NCI-H345 treated with DMSO at 0.1 percent for 48 hours (cell line): Measurements from ENCODE around the gene TEK.

Experiments used
- DNase-seq: peaks from one replicate; lab custom pipeline; 2025; ENCODE audit not compliant: unreplicated experiment; lab: John Stamatoyannopoulos, UW

The TEK gene

DNA sequence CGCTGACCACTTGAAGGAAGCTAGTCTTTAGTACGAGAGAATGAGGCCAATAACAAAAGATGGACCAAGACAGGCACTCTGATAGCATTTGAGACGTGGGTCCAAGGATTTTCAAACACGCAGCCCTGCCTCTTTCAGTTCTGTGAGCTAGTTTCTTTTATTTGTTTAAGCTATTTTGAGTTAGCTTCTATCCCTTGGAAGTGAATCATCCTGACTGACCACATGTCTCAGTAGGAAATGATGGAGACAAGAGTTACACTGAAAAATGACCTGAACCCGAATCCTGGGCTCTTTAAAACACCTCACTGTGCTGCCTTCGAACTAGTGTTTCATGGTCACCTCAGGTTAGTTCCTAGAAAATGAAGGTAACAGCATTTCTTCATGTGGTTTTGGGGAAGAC, 9.9 kb downstream of the TEK start:
- no peak for DNase-seq

GRCh38 chr9:27124151-27124550, 15.1 kb downstream of the TEK start:
- no peak for DNase-seq

DNA sequence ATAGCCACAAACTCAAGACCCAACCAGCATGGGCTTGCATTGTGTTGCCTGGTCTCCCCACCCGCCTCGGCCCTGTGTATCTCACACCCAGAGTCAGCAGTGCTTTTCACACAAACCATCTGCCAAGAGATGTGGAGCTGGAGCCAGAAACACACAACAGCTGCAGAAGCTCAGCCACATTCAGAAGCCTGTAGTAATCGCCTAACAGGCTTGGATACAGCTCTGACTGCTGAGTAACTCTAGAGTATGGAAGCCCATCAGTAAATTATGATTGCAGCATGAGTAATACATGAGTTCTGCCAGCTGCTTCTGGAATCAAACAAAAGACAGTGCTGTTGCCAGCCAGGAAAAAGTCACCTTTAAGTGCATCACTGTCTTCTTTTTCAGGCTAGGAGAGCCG, 16.0 kb downstream of the TEK start:
- no peak for DNase-seq

- DNase-seq: no peak
Observed at GRCh38 chr9:27125936-27126335, 16.9 kb downstream of the TEK start.

- DNase-seq: no peak
Observed at GRCh38 chr9:27126670-27127069, 17.6 kb downstream of the TEK start.

GRCh38 chr9:27129221-27129620, 20.2 kb downstream of the TEK start:
- DNase-seq: no peak

GRCh38 chr9:27131731-27132130, 22.7 kb downstream of the TEK start:
- DNase-seq: no peak

- no peak for DNase-seq
Observed at GRCh38 chr9:27133817-27134216, 24.8 kb downstream of the TEK start.

- no peak for DNase-seq
Observed at GRCh38 chr9:27142299-27142930, 33.4 kb downstream of the TEK start.

DNA sequence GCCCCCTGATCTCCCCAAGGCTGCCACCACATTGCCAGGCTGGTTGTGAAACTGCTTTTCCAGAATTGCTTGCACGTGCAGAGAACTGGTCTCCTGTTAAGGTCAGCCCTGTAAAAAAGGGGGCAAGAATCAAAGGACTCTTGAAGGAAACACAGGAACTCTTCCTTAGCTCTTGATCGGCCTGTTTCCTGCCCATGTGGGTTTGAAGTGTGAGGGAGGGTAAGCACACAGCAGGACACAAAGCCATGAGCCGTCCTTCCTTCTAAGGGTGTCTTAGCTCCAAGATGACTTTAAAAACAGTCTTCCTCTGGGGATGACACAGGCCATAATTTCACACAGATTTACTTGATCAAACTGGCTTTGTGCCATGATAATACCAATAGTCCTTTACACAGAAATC, 36.1 kb downstream of the TEK start:
- no peak for DNase-seq

DNA sequence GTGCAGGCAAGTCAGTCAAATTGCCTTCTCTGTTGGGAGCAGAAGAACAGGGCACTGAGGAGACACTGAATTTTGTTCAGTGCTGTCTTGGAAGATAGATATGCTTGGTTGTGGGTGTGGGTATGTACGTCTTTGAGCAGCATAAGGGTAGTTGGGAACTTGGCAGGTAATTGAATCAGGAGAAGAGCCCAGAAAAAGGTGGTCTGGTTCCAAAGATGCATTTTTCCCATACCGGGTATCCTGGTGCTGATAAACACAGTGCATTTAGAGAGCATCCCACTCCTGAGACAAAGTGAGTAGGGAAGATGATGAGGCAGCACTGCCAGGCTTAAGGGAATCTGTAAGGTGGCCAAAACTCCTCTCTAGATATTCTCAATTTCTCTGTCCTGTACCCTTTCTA, 40.6 kb downstream of the TEK start:
- DNase-seq: no peak

GRCh38 chr9:27150746-27151406, 41.9 kb downstream of the TEK start:
- no peak for DNase-seq

DNA sequence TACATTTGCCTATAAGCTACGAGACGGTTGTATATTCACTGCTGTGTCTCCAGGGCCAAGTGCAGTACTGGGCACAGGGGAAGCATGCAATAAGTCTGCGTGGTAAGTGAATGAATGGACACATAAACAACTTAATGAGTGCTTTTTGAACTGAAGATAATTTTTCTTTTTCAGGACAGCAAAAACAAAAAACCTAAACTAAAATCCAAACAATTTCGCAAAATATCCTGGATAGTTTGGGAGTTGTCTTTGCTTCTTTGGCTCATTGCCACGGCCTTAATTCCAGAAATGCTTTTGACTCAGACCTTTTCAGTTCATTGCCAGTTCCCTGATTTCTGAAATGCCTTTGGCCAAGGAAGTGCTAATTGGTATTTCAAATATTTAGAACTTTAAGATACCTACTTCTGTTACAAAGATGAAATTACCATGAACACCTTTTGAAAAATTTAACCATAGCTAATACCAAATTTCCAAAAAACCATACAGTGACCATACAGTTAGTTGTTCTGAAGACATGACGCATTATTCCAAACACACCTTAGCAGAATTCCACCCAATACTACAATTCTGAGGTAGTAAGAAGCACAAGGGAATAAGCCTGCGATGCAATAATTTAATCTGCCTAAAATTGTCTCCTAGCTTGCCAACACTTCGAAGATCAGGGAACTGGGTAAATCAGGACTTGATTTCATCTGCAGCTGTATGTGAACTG, 42.8 kb downstream of the TEK start:
- DNase-seq: no peak

DNA sequence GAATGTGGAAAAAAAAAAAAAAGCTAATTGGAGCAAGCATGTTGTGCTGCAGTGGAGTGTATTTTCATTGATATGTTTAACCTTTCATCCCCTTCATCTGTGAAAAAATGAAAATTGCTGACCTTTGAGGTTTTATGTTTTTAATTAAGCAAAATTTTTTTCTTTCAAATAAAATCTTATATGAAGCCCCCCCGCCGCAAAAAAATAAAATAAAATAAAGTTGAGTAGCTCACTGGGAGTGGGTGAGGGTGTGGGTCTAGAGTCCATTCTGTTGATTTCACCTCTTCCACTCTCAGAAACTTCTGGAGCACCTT, 43.3 kb downstream of the TEK start:
- DNase-seq: no peak

DNA sequence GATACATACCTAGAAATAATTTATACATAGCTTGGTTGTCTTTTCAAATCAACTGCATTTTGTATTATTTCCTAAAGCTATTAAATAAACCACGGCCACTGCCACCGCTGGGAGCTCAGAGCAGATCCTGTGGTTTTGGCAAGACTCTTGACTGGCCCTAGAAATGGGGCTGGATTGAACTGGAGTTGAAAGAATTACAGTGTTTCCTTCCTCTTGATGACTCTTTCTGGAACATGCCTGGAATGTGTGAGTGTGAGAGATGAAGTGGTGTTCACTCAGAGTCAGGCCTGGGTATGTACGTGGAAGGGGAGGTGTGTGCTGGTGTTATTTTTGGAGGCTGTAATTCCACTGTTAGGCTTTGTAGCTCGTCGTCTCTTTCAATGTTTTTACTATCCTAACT, 45.9 kb downstream of the TEK start:
- DNase-seq: no peak

GRCh38 chr9:27157097-27157496, 48.1 kb downstream of the TEK start:
- no peak for DNase-seq

DNA sequence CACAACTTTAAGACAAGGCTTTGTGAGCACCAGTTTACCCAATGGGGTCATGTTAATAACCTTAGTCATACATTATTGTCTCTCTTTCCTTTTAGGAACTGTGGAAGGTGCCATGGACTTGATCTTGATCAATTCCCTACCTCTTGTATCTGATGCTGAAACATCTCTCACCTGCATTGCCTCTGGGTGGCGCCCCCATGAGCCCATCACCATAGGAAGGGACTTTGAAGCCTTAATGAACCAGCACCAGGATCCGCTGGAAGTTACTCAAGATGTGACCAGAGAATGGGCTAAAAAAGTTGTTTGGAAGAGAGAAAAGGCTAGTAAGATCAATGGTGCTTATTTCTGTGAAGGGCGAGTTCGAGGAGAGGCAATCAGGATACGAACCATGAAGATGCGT, 48.7 kb downstream of the TEK start:
- DNase-seq: no peak

GRCh38 chr9:27160636-27161035, 51.6 kb downstream of the TEK start:
- DNase-seq: no peak

DNA sequence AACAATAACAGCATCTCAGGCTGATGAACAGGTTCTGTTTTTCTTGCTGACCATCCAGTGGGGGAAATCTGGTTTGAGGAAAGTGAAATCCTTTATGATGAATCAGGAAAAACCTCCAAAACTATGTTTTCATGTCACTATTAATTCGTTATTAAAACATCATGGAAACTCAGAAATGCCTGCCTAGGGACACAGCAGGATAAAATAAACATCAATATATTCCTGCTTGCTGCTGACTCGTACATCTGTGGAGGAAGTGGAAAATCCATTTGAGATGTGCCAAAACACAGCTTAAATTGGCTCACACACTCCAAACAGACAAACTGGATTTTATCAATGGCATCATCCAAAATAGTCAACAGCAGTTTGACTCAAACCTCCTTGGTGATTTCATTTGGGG, 53.0 kb downstream of the TEK start:
- DNase-seq: no peak

DNA sequence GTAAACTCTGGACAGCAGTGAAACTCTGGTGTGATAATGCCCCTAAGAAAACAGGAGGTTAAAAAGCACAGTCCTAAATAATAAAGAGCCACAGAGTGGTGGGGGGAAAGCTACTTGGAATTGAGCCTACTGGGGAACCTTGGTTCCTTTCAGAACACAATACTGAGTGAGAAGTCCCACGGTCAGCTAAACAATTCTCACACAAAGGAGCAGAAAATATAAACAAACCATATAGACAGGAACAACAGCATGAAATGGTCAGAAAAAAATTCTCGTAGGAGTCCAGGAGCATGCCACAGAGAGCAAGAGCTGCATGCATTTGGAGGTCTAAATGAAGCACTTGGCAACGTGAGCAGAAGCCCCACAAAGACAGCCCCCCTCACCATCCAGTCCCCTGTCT, 56.0 kb downstream of the TEK start:
- no peak for DNase-seq

DNA sequence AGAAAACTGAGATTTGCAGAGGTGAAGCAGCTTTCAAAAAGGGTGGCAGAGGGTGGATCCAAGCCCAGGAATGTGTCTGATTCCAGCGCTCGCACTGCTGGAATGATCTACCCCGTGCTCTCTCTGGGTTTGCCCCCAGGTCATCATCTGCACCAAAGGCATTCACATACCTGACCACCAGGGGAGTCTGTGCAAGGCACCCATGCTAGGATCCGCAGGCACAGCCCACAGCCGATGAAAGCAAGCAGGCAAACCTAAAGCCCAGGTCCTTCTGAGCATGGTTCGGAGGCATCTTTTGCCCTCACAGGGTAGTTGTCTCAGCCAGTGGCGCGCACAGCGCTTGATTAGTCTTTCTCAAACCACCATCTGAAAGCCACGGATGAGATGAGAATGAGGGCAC, 56.6 kb downstream of the TEK start:
- no peak for DNase-seq

- DNase-seq: no peak
Observed at GRCh38 chr9:27168496-27168895, 59.5 kb downstream of the TEK start.

GRCh38 chr9:27168951-27169350, 59.9 kb downstream of the TEK start:
- no peak for DNase-seq
